Ovary (tissue), 3 donors: ENCODE measurements around the gene GRSF1.

Experiments
- CTCF ChIP-seq, 3 donors: fragments of 450-650 bp in 2 of 3; fragments of 200-600 bp in 1 of 3; IDR thresholded peaks; one replicate each; pipeline versions ENCODE4 v1.5.1 to v1.8.0; 2016 to 2022; ENCODE audit warnings: antibody characterized with exemption in 3 of 3, mild to moderate bottlenecking in 1 of 3
- EP300 ChIP-seq: sonication (generic); formaldehyde crosslinking; IDR thresholded peaks from one replicate; pipeline ENCODE4 v1.6.1; 2017; ENCODE audit warnings: antibody characterized with exemption
- POLR2A ChIP-seq: fragments of 450-650 bp; IDR thresholded peaks from one replicate; pipeline ENCODE4 v1.6.1; 2017; ENCODE audit warnings: antibody characterized with exemption, mild to moderate bottlenecking, moderate library complexity
- donor health status: DM: no; HTN: no; CAD: no.

GRCh38 chr4:70841211-70841610, 1.5 kb upstream of the GRSF1 start:
- TF ChIP-seq CTCF (IDR thresholded peaks at IDR 0.05) (no peak), EP300 (no peak), POLR2A (no peak)
